RWPE2 (cell line): ENCODE data around the gene TATDN3.

Experiments
- ATAC-seq: fragments of 200-7000 bp; cut with Tn5 transposase; 3 replicates; pipeline ENCODE4 v1.9.1; 2021; ENCODE audit warnings: low read depth
- DNase-seq: peaks from one replicate; pipeline ENCODE4 v3.0.0-alpha.2; 2020; ENCODE audit warnings: low spot score
- H3K27ac ChIP-seq: fragments of 450-650 bp; 2 replicates; pipeline ENCODE4 v1.5.1; 2017; ENCODE audit warnings: mild to moderate bottlenecking; ENCODE audit not compliant: poor library complexity, severe bottlenecking
- H3K27me3 ChIP-seq: fragments of 250-450 bp; sonication (Bioruptor Pico); 2 replicates; pipeline ENCODE4 v1.5.1; 2021; ENCODE audit warnings: mild to moderate bottlenecking, moderate library complexity; ENCODE audit not compliant: insufficient read depth, poor library complexity, severe bottlenecking
- H3K36me3 ChIP-seq: fragments of 250-450 bp; sonication (Bioruptor Pico); 2 replicates; pipeline ENCODE4 v1.5.1; 2020; ENCODE audit warnings: low read depth, mild to moderate bottlenecking, moderate library complexity
- H3K4me1 ChIP-seq: fragments of 250-450 bp; sonication (Bioruptor Pico); 2 replicates; pipeline ENCODE4 v1.5.1; 2021; ENCODE audit warnings: mild to moderate bottlenecking, moderate library complexity; ENCODE audit not compliant: insufficient read depth, poor library complexity, severe bottlenecking
- H3K4me3 ChIP-seq: fragments of 250-450 bp; sonication (Bioruptor Pico); 2 replicates; pipeline ENCODE4 v1.5.1; 2021; ENCODE audit warnings: mild to moderate bottlenecking, moderate library complexity; ENCODE audit not compliant: severe bottlenecking
- H3K9me3 ChIP-seq: fragments of 250-450 bp; sonication (Bioruptor Pico); 2 replicates; pipeline ENCODE4 v1.5.1; 2021; ENCODE audit warnings: mild to moderate bottlenecking, moderate library complexity; ENCODE audit not compliant: severe bottlenecking
- CTCF ChIP-seq: fragments of 450-650 bp; IDR thresholded peaks from one replicate; pipeline ENCODE4 v1.5.1; 2017; ENCODE audit warnings: mild to moderate bottlenecking, moderate library complexity; ENCODE audit not compliant: poor library complexity, severe bottlenecking

The TATDN3 gene

GRCh38 chr1:212791676-212792395 lies at the start of gene TATDN3, which contains the start of gene NSL1:
Gene TATDN3, plus strand, starts transcription at chr1:212791894. Its CDS starts 28 bp downstream, at chr1:212791922.
Gene NSL1, minus strand, starts transcription at chr1:212791777. Its CDS starts 14 bp downstream, at chr1:212791763.
- Histone ChIP-seq H3K36me3 (peaks cover 5% of the 10 kb centered on the region; the same call in 1 of the 2 replicates), H3K4me1 (no peaks in the 10 kb centered on the region), H3K9me3 (no peaks in the 10 kb centered on the region), H3K27me3 (no peaks in the 10 kb centered on the region), H3K27ac (peak within 1 kb of the TSS; percentile 43), H3K4me3 (peak within 1 kb of the TSS; percentile 92)
- ATAC-seq (peak; percentile 93), DNase-seq (peak; percentile 31)
- TF ChIP-seq CTCF = no peak

GRCh38 chr1:212743901-212744475 lies 47.7 kb upstream of the TATDN3 start:
- ATAC-seq (no peak), DNase-seq (no peak)
- Histone ChIP-seq H3K4me3 (no peak overlapping the region), H3K27me3 (no peaks in the 10 kb centered on the region), H3K27ac (no peak overlapping the region), H3K4me1 (no peaks in the 10 kb centered on the region), H3K9me3 (no peaks in the 10 kb centered on the region), H3K36me3 (no peaks in the 10 kb centered on the region)
- TF ChIP-seq CTCF = no peak

- ATAC-seq (no peak), DNase-seq (no peak)
- no peaks in the 10 kb centered on the region for H3K9me3 ChIP-seq
- no peaks in the 10 kb centered on the region for H3K27me3 ChIP-seq
- H3K36me3 ChIP-seq = no peaks in the 10 kb centered on the region
- H3K4me3 ChIP-seq = no peak overlapping the region
- no peak overlapping the region for H3K27ac ChIP-seq
- H3K4me1 ChIP-seq = no peaks in the 10 kb centered on the region
- TF ChIP-seq CTCF = no peak
These were observed 46.4 kb upstream of the TATDN3 start for GRCh38 chr1:212745303-212745702.

- H3K4me1 ChIP-seq = no peaks in the 10 kb centered on the region
- ATAC-seq = no peak
- no peaks in the 10 kb centered on the region for H3K27me3 ChIP-seq
- TF ChIP-seq CTCF = no peak
- H3K36me3 ChIP-seq = no peaks in the 10 kb centered on the region
- H3K9me3 ChIP-seq = no peaks in the 10 kb centered on the region
- H3K4me3 ChIP-seq = no peak overlapping the region
- no peak overlapping the region for H3K27ac ChIP-seq
- no peak for DNase-seq
These were observed 45.1 kb upstream of the TATDN3 start for GRCh38 chr1:212746546-212746945.
